Prostate gland (tissue), 2 donors: ENCODE measurements around the gene C6orf136.

Experiments
- CTCF ChIP-seq, 4 experiments: fragments of 200-600 bp in 2 of 4; fragments of 450-650 bp in 2 of 4; sonication (generic) in 2 of 4; IDR thresholded peaks; 1 replicate in 3 of 4; 2 replicates in 1 of 4; pipeline ENCODE4 v1.5.1; 2016 to 2019; ENCODE audit warnings: antibody characterized with exemption in 4 of 4, mild to moderate bottlenecking in 2 of 4, moderate library complexity in 2 of 4
- POLR2A ChIP-seq: fragments of 450-650 bp; IDR thresholded peaks from one replicate; pipeline ENCODE4 v1.6.1; 2016; ENCODE audit warnings: antibody characterized with exemption, mild to moderate bottlenecking
- POLR2AphosphoS5 ChIP-seq: sonication (generic); formaldehyde crosslinking; IDR thresholded peaks from one replicate; pipeline ENCODE4 v1.6.1; 2017; ENCODE audit warnings: antibody characterized with exemption

- TF ChIP-seq CTCF (IDR thresholded peaks at IDR 0.05) (no peak), POLR2A (no peak), POLR2AphosphoS5 (no peak)
Measured at GRCh38 chr6:30614044-30614842, 32.7 kb upstream of the C6orf136 start.
